ENCODE data around the gene GNAS-AS1.

Gene GNAS-AS1

DNA sequence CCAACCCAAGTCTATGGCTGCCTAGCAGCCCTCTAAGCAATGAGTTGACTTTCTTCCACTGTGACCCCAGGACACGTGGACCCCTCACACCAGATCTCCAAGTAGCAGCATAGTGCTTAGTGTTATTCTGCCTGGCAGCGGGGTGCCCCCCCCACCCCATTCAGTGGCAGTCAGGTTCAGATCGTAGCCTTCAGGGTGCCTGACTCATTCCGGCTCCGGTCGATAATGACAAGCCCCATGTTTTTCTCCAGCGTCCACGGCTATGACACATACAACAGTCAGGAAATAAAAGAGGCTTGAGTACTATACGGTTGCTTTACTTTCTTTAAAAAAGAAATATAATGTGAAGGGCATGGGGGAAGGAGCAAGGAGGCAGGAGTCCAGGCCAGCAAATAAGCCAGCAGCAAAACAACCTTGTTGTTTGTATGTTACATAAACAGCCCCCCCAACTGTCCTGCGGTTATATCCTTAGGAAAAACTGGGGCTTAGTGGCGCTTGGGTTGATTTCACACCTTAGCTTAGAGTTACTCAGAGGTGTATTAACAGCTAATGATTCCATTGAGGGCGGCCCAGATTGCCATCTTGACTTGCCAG lies 24.9 kb upstream of the GNAS-AS1 start:
- no peak for DNase-seq (ENCODE audit: low read depth in 1 of 2, low spot score in 1 of 2)
- TF ChIP-seq GABPA (IDR thresholded peaks at IDR 0.05; ENCODE audit: low read depth), result no peak
- TF ChIP-seq, protein P1, sequence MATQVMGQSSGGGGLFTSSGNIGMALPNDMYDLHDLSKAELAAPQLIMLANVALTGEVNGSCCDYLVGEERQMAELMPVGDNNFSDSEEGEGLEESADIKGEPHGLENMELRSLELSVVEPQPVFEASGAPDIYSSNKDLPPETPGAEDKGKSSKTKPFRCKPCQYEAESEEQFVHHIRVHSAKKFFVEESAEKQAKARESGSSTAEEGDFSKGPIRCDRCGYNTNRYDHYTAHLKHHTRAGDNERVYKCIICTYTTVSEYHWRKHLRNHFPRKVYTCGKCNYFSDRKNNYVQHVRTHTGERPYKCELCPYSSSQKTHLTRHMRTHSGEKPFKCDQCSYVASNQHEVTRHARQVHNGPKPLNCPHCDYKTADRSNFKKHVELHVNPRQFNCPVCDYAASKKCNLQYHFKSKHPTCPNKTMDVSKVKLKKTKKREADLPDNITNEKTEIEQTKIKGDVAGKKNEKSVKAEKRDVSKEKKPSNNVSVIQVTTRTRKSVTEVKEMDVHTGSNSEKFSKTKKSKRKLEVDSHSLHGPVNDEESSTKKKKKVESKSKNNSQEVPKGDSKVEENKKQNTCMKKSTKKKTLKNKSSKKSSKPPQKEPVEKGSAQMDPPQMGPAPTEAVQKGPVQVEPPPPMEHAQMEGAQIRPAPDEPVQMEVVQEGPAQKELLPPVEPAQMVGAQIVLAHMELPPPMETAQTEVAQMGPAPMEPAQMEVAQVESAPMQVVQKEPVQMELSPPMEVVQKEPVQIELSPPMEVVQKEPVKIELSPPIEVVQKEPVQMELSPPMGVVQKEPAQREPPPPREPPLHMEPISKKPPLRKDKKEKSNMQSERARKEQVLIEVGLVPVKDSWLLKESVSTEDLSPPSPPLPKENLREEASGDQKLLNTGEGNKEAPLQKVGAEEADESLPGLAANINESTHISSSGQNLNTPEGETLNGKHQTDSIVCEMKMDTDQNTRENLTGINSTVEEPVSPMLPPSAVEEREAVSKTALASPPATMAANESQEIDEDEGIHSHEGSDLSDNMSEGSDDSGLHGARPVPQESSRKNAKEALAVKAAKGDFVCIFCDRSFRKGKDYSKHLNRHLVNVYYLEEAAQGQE (IDR thresholded peaks at IDR 0.05; ENCODE audit: insufficient replicate concordance, low read depth), result no peak
- no peak for TF ChIP-seq SPI1 (IDR thresholded peaks at IDR 0.05; ENCODE audit: borderline replicate concordance, low read depth)
- TF ChIP-seq, protein P2, sequence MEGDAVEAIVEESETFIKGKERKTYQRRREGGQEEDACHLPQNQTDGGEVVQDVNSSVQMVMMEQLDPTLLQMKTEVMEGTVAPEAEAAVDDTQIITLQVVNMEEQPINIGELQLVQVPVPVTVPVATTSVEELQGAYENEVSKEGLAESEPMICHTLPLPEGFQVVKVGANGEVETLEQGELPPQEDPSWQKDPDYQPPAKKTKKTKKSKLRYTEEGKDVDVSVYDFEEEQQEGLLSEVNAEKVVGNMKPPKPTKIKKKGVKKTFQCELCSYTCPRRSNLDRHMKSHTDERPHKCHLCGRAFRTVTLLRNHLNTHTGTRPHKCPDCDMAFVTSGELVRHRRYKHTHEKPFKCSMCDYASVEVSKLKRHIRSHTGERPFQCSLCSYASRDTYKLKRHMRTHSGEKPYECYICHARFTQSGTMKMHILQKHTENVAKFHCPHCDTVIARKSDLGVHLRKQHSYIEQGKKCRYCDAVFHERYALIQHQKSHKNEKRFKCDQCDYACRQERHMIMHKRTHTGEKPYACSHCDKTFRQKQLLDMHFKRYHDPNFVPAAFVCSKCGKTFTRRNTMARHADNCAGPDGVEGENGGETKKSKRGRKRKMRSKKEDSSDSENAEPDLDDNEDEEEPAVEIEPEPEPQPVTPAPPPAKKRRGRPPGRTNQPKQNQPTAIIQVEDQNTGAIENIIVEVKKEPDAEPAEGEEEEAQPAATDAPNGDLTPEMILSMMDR (IDR thresholded peaks at IDR 0.05; ENCODE audit: insufficient read depth, low read length), result no peak
- no peak for TF ChIP-seq POLR2AphosphoS5 (IDR thresholded peaks at IDR 0.05; ENCODE audit: low read depth)
- no peak overlapping the region for H3K4me3 ChIP-seq (replicated peaks; ENCODE audit: insufficient read depth, low read length)
- H3K27ac ChIP-seq (replicated peaks), result no peak overlapping the region
- H3K27me3 ChIP-seq (ENCODE audit: insufficient read depth, poor library complexity, severe bottlenecking), result no peaks in the 10 kb centered on the region

DNA sequence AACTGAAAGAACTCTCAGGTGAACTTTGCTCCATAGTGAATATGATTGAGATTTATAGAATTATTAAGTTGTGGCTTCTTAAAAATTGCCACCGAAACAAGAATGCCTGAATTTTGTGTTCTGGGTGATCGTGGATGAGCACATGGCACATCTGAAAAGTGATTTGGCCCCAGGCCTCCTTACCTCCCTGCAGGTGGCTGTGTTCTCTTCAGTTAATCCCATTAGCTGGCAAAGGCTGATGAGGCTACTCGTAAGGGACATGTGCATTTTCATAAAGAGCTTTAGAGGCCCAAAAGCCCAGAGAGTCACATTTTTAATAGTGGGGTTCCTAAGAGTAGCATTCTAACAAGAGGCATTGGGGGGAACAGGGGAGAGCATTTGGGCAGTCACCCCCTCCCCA lies 24.4 kb upstream of the GNAS-AS1 start:
- Histone ChIP-seq H3K4me3 (replicated peaks; ENCODE audit: insufficient read depth, low read length) (no peak overlapping the region), H3K27me3 (ENCODE audit: insufficient read depth, poor library complexity, severe bottlenecking) (no peaks in the 10 kb centered on the region), H3K27ac (replicated peaks) (no peak overlapping the region)
- TF ChIP-seq POLR2AphosphoS5 (IDR thresholded peaks at IDR 0.05; ENCODE audit: low read depth) (no peak), GABPA (IDR thresholded peaks at IDR 0.05; ENCODE audit: low read depth) (no peak), SPI1 (IDR thresholded peaks at IDR 0.05; ENCODE audit: borderline replicate concordance, low read depth) (no peak)
- TF ChIP-seq, protein P2 (IDR thresholded peaks at IDR 0.05; ENCODE audit: insufficient read depth, low read length), result no peak
- TF ChIP-seq, protein P1 (IDR thresholded peaks at IDR 0.05; ENCODE audit: insufficient replicate concordance, low read depth), result no peak
- no peak for DNase-seq (ENCODE audit: low read depth in 1 of 2, low spot score in 1 of 2)

DNA sequence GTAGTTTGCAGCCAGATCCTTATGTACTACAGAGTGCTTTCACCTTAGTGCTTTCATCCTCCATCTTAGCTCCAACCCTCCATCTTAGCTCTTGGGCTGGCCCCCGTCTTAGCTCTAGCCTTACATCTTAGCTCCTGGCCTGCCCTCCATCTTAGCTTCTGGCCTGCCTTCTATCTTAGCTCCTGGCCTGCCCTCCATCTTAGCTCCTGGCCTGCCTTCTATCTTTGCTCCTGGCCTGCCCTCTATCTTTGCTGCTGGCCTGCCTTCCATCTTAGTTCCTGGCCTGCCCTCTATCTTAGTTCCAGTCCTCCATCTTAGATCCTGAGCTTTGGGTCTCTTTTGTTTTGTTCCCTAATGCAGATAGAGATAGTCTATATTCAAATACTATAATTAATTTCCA lies 23.8 kb upstream of the GNAS-AS1 start:
- DNase-seq (ENCODE audit: low read depth in 1 of 2, low spot score in 1 of 2), result no peak
- H3K27ac ChIP-seq (replicated peaks), result no peak overlapping the region
- TF ChIP-seq POLR2AphosphoS5 (IDR thresholded peaks at IDR 0.05; ENCODE audit: low read depth), result no peak
- TF ChIP-seq, protein P2 (IDR thresholded peaks at IDR 0.05; ENCODE audit: insufficient read depth, low read length), result no peak
- TF ChIP-seq, protein P1 (IDR thresholded peaks at IDR 0.05; ENCODE audit: insufficient replicate concordance, low read depth), result no peak
- TF ChIP-seq SPI1 (IDR thresholded peaks at IDR 0.05; ENCODE audit: borderline replicate concordance, low read depth), result no peak
- no peak for TF ChIP-seq GABPA (IDR thresholded peaks at IDR 0.05; ENCODE audit: low read depth)
- H3K4me3 ChIP-seq (replicated peaks; ENCODE audit: insufficient read depth, low read length), result no peak overlapping the region
- H3K27me3 ChIP-seq (ENCODE audit: insufficient read depth, poor library complexity, severe bottlenecking), result no peaks in the 10 kb centered on the region
